A172 (cell line): ENCODE data around the gene NSUN6. TPM values are rescaled to one million over a fixed set of nuclear protein-coding genes. Genes with fewer than 3 reads are reported as not detected.

ENCODE experiments used
- DNase-seq: peaks from one replicate; pipeline ENCODE4 v3.0.0-alpha.2; 2015; ENCODE audit warnings: low spot score
- total RNA-seq: library from RNA; depleted of rRNA; stranded (reverse); fragments of >200 nt; shearing (Covaris generic); gene quantifications from 2 replicates; pipeline ENCODE4 v1.2.3, GENCODE V29; 2014; rRNA removed

The NSUN6 gene
- total RNA-seq = 11.9 and 15.5 TPM in 2 replicates

- peak; percentile 82 for DNase-seq
Observed at GRCh38 chr10:18651324-18652007, at the start of gene NSUN6. NSUN6 (minus strand) TSS chr10:18651587; CDS start chr10:18651203, 384 bp downstream.

GRCh38 chr10:18699849-18700840 lies 48.8 kb upstream of the NSUN6 start:
- no peak for DNase-seq

- DNase-seq = no peak
Observed at GRCh38 chr10:18690541-18690940, 39.2 kb upstream of the NSUN6 start.

GRCh38 chr10:18689498-18689897 lies 38.1 kb upstream of the NSUN6 start:
- DNase-seq = peak; percentile 52

- no peak for DNase-seq
Observed at GRCh38 chr10:18687706-18688105, 36.3 kb upstream of the NSUN6 start.

GRCh38 chr10:18687195-18687594 lies 35.8 kb upstream of the NSUN6 start:
- no peak for DNase-seq

- DNase-seq = no peak
Observed at GRCh38 chr10:18685555-18685954, 34.2 kb upstream of the NSUN6 start.

- peak; percentile 41 for DNase-seq
Observed at GRCh38 chr10:18684953-18685352, 33.6 kb upstream of the NSUN6 start.

- peak; percentile 20 for DNase-seq
Observed at GRCh38 chr10:18684416-18684815, 33.0 kb upstream of the NSUN6 start.

- peak; percentile 80 for DNase-seq
Observed at GRCh38 chr10:18683427-18683826, 32.0 kb upstream of the NSUN6 start.

GRCh38 chr10:18681971-18682411 lies 30.6 kb upstream of the NSUN6 start:
- peak; percentile 74 for DNase-seq

- DNase-seq = peak; percentile 19
Observed at GRCh38 chr10:18681366-18681765, 30.0 kb upstream of the NSUN6 start.

- no peak for DNase-seq
Observed at GRCh38 chr10:18680754-18681153, 29.4 kb upstream of the NSUN6 start.

- DNase-seq = no peak
Observed at GRCh38 chr10:18675086-18675801, 23.9 kb upstream of the NSUN6 start.

GRCh38 chr10:18668026-18668425 lies 16.6 kb upstream of the NSUN6 start:
- no peak for DNase-seq

- DNase-seq = peak; percentile 70
Observed at GRCh38 chr10:18666810-18667209, 15.4 kb upstream of the NSUN6 start.

GRCh38 chr10:18665815-18666558 lies 14.6 kb upstream of the NSUN6 start:
- DNase-seq = no peak

- no peak for DNase-seq
Observed at GRCh38 chr10:18664841-18665478, 13.6 kb upstream of the NSUN6 start.

GRCh38 chr10:18660816-18661431 lies 9.5 kb upstream of the NSUN6 start:
- DNase-seq = no peak

- peak; percentile 45 for DNase-seq
Observed at GRCh38 chr10:18659819-18660535, 8.6 kb upstream of the NSUN6 start.
